ENCODE results near the gene MACROD2. TPM values are rescaled to one million over a fixed set of nuclear protein-coding genes. Genes with fewer than 3 reads are reported as not detected.

MACROD2 gene
- total RNA-seq, 1 experiment from 2014 or later: 1.6 TPM

DNA sequence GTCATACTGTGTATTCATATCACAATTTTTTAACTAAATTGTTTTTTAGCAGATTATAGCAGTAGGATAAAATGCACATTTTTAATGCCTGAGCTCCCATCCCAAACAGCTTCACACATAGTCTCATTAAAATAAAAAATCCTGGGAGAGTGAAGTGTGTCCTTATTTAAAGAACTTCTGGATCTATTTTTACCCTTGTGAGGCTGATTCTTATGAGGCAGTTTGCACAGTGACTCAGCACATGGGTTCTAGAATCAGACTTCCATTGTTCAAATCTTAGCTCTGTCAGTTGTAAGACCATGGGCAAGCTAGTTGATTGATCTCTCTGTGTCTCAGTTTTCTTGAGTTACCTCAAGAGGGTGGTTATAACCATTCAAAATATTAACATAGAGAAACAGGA is 72.3 kb downstream of the MACROD2 start:
- Histone ChIP-seq H2BK20ac (ENCODE audit: low read depth, low read length, poor library complexity, severe bottlenecking) (no peak overlapping the region), H3K79me1 (ENCODE audit: insufficient read depth, low read depth, low read length, poor library complexity, severe bottlenecking) (no peaks in the 10 kb centered on the region), H3K79me2 (ENCODE audit: insufficient read depth, low read length) (no peaks in the 10 kb centered on the region), H3K14ac (ENCODE audit: insufficient read depth, low read length) (no peak overlapping the region), H3K23ac (ENCODE audit: insufficient read length, low read depth, low read length) (no peak overlapping the region), H3K23me2 (ENCODE audit: insufficient read length, low read depth, low read length, poor library complexity, severe bottlenecking) (no peaks in the 10 kb centered on the region), H2AFZ (ENCODE audit: low read length) (no peak overlapping the region), H4K8ac (replicated peaks; ENCODE audit: insufficient read length, low read depth, low read length) (no peak overlapping the region), H3K9ac (ENCODE audit: extremely low read depth, insufficient read length, low read length) (no peak overlapping the region), H3K4me1 (ENCODE audit: insufficient read depth, low read length) (no peaks in the 10 kb centered on the region), H2BK120ac (ENCODE audit: low read depth, low read length, poor library complexity, severe bottlenecking) (no peak overlapping the region), H3K27me3 (ENCODE audit: insufficient read depth, low read length) (no peaks in the 10 kb centered on the region), H4K5ac (ENCODE audit: insufficient read length, low read depth, low read length) (no peak overlapping the region), H2BK12ac (ENCODE audit: insufficient read length, low read depth, low read length) (no peak overlapping the region), H3K4me2 (ENCODE audit: insufficient read depth, insufficient read length, low read length) (no peak overlapping the region), H3K4ac (ENCODE audit: low read depth, low read length) (no peak overlapping the region), H4K20me1 (ENCODE audit: control insufficient read depth, insufficient read depth, insufficient read length) (no peaks in the 10 kb centered on the region), H2BK15ac (ENCODE audit: low read depth, low read length) (no peak overlapping the region), H2BK5ac (ENCODE audit: insufficient read length, low read length) (no peak overlapping the region), H3K56ac (ENCODE audit: insufficient read length, low read depth, low read length) (no peak overlapping the region), H4K91ac (ENCODE audit: insufficient read length, low read depth, low read length) (no peak overlapping the region), H3T11ph (ENCODE audit: low read length) (no peak overlapping the region), H3K9me3 (ENCODE audit: control insufficient read depth, low read depth, low read length) (no peaks in the 10 kb centered on the region), H3K18ac (ENCODE audit: insufficient read length, low read depth, low read length) (no peak overlapping the region), H2AK5ac (ENCODE audit: insufficient read length, low read length) (no peak overlapping the region), H3K27ac (ENCODE audit: insufficient read length, low read depth, low read length) (no peak overlapping the region)
- no peaks in the 10 kb centered on the region for H3K36me3 Mint-ChIP-seq (ENCODE audit: insufficient read depth in 1 of 3, low read depth in 3 of 3)
- TF ChIP-seq, protein P1, sequence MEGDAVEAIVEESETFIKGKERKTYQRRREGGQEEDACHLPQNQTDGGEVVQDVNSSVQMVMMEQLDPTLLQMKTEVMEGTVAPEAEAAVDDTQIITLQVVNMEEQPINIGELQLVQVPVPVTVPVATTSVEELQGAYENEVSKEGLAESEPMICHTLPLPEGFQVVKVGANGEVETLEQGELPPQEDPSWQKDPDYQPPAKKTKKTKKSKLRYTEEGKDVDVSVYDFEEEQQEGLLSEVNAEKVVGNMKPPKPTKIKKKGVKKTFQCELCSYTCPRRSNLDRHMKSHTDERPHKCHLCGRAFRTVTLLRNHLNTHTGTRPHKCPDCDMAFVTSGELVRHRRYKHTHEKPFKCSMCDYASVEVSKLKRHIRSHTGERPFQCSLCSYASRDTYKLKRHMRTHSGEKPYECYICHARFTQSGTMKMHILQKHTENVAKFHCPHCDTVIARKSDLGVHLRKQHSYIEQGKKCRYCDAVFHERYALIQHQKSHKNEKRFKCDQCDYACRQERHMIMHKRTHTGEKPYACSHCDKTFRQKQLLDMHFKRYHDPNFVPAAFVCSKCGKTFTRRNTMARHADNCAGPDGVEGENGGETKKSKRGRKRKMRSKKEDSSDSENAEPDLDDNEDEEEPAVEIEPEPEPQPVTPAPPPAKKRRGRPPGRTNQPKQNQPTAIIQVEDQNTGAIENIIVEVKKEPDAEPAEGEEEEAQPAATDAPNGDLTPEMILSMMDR (conservative IDR thresholded peaks at IDR 0.05): no peak
- no peak overlapping the region for H3K4me3 Mint-ChIP-seq
- H3K27me3 Mint-ChIP-seq (ENCODE audit: low read depth): no peaks in the 10 kb centered on the region
- peaks cover 4 to 5% of the 10 kb centered on the region in 2 experiments; a peak in 3 of 4 replicates for H3K4me1 Mint-ChIP-seq
- no peak for DNase-seq
- no peaks in the 10 kb centered on the region; a peak in 1 of 5 replicates for H3K9me3 Mint-ChIP-seq
- H3K27ac Mint-ChIP-seq: no peak overlapping the region

Data from H9 (cell line).